Measurements from ENCODE around the gene SETD3. TPM values are rescaled to one million over a fixed set of nuclear protein-coding genes. Genes with fewer than 3 reads are reported as not detected.

The SETD3 gene
- total RNA-seq, 2 experiments from 2014 or later: 63.8 to 66.3 TPM

DNA sequence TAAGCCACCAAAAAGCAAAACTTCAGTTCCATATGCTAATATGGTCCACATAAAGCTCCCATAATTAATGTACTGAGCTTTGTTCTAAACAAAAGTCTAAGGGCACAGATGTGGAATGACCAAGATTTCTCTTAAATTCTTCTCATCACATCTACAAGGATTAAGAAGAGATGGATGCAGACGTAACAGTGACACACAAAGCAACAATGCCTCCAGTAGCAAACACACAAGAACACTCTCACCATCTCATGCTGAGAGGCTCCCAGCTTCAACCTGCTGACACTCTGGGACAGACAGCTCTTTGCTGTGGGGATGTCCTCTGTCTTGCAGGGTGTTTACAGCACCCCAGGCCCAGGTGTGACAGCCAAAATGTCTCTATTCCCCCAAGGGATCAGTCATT lies 48.2 kb downstream of the SETD3 start:
- Mint-ChIP-seq H3K36me3 (ENCODE audit: low read depth) (peaks cover 83% of the 10 kb centered on the region), H3K27me3 (no peaks in the 10 kb centered on the region), H3K9me3 (peaks cover 9% of the 10 kb centered on the region), H3K4me1 (peaks cover 43% of the 10 kb centered on the region), H3K27ac (no peak overlapping the region), H3K4me3 (no peak overlapping the region)
- no peak for DNase-seq
- ChIA-PET POLR2A (no interaction called here), CTCF (no interaction called here)

DNA sequence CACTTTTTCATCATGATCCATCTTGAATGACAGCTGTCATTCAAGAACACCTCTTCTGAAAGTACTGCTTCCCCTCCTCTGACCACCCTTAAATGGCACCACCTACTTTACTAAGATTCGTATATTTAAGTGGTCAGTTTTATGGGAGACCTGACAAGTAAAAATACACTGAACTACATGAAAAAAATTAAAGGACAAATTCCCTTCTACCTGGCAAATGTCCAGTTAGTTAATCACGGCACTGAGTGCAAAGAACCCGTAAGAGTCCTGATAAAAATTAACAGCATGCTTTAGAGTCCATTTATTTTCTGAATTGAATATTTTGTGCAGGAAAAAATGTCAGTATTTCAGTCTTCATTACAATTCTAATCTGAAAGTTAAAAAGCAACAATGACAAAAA lies 48.7 kb downstream of the SETD3 start:
- Mint-ChIP-seq H3K4me1 (peaks cover 38% of the 10 kb centered on the region), H3K36me3 (ENCODE audit: low read depth) (peaks cover 79% of the 10 kb centered on the region), H3K27ac (no peak overlapping the region), H3K27me3 (no peaks in the 10 kb centered on the region), H3K9me3 (peaks cover 9% of the 10 kb centered on the region), H3K4me3 (no peak overlapping the region)
- CTCF ChIA-PET: no interaction called here
- POLR2A ChIA-PET: no interaction called here
- no peak for DNase-seq

DNA sequence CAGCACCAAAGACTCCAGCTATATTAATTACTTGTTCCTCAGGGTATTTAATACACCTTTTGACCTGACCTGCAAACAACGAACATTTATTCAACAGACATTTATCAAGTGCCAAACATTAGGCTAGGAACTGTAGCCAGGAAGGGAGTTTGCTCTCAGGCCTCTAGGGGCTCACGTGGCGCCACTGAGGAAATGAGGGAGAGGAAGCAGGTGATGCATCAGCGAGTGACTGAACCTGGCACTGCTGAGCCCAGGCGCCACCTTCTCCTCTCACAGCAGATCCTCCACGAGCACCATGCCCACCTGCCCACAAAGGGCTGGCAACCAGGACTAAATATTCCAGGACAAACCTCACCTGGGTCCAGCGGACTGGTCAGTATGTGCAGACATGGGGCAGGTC lies 50.2 kb downstream of the SETD3 start:
- peak; percentile 54 for DNase-seq
- Mint-ChIP-seq H3K9me3 (peaks cover 9% of the 10 kb centered on the region), H3K27ac (no peak overlapping the region), H3K4me1 (peaks cover 24% of the 10 kb centered on the region), H3K36me3 (ENCODE audit: low read depth) (peaks cover 70% of the 10 kb centered on the region), H3K27me3 (no peaks in the 10 kb centered on the region), H3K4me3 (no peak overlapping the region)
- ChIA-PET POLR2A (no interaction called here), CTCF (interaction anchor here (0.8 to 0.9 kb wide), 2 partner anchors 14 to 15 kb away, joined by 3 read pairs; no protein-coding TSS in a partner anchor)

DNA sequence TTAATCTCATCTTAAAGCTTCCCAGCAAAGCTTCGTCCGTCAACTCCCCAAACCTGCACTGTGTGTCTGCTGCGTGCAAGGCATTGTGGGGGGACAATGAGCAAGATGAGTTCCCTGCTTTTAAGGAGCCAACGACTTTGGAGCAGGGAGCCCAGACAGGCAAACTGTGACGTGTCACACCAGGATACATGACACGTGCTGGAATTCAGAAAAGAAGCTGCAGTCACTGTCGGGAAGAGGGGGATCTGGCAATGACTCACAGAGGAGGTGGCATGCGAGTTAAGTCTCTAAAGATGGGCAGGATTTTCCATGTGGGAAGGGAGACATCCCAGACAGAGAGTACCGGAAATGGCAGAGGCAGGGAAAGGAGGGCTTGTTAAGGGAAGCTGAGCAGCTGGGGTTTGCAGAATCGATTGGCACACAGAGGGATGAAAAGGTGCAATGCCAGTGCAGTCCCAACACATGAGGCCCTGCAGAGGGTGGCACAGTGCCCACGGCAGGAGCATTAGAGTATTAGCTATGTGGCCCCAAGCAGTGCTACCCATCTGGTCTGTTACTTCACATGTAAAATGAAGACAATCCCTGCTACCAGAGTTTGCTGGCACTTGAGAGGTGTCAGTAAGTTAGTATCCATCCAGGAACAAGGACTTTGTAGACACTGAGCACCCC lies 52.9 kb downstream of the SETD3 start:
- Mint-ChIP-seq H3K4me3 (no peak overlapping the region), H3K27ac (no peak overlapping the region), H3K36me3 (ENCODE audit: low read depth) (peaks cover 61% of the 10 kb centered on the region), H3K27me3 (no peaks in the 10 kb centered on the region), H3K4me1 (peaks cover 16% of the 10 kb centered on the region), H3K9me3 (peaks cover 9% of the 10 kb centered on the region)
- POLR2A ChIA-PET: interaction anchor here (1.1 kb wide), 1 partner anchor 53 kb away, joined by 3 read pairs; the partner anchor contains the start of genes CCNK and SETD3
- DNase-seq: no peak
- CTCF ChIA-PET: interaction anchor here (0.6 to 1.9 kb wide), 3 partner anchors 8 to 816 kb away, joined by 4 to 6 read pairs (median 4); no protein-coding TSS in a partner anchor

DNA sequence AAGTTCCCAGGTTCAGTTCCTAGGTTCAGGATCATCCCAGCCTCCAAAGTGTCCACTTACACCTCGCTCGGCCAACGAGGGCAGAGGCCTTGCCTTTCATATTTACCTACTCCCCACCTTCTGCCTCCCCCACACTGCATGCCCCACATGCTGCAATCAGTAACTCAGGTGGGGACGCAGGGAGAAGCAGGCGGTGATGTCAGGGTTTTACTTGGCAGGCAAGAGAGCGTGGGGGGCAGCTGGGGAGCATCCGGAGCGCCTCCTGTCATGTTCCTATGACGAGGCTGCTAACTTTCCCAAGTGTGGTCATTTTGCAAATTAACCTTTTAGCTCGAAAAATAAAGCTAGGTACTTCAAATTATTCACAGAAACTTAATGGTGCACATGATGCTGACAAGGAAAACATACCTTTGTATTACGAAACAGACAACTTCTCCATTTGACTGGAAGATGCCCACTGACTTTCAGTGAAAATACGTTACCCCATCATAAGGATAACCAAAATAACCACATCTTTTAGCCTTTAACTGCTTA lies 53.8 kb downstream of the SETD3 start:
- ChIA-PET CTCF (interaction anchor here (1.0 to 1.9 kb wide), 3 partner anchors 9 to 11 kb away, joined by 3 to 6 read pairs (median 4); no protein-coding TSS in a partner anchor), POLR2A (no interaction called here)
- DNase-seq: no peak
- Mint-ChIP-seq H3K4me1 (peaks cover 16% of the 10 kb centered on the region), H3K27ac (no peak overlapping the region), H3K27me3 (no peaks in the 10 kb centered on the region), H3K36me3 (ENCODE audit: low read depth) (peaks cover 54% of the 10 kb centered on the region), H3K9me3 (peaks cover 9% of the 10 kb centered on the region), H3K4me3 (no peak overlapping the region)

DNA sequence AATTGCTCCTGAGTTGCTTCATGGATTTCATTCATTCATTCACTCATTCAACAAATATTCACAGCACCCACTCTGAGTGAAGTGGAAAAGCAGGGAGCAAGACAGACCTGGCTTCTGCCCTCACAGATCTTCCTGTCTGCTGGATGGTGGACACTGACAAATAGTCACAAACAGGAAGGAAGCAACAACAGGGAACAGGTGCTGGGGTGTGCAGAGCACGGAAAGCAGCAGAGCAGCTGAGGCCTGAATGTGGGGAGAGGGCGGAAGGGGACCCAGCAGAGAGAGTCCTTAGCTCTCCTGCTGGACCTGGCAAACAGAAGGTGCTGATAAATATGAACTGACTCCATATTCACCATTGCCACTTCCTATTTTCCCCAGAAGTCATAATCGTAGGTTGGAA lies 54.4 kb downstream of the SETD3 start:
- H3K9me3 Mint-ChIP-seq: peaks cover 9% of the 10 kb centered on the region
- DNase-seq: no peak
- H3K4me3 Mint-ChIP-seq: no peak overlapping the region
- H3K36me3 Mint-ChIP-seq (ENCODE audit: low read depth): peaks cover 50% of the 10 kb centered on the region
- H3K27me3 Mint-ChIP-seq: no peaks in the 10 kb centered on the region
- ChIA-PET POLR2A (no interaction called here), CTCF (interaction anchor here (1.0 to 1.3 kb wide), 2 partner anchors 10 to 33 kb away, joined by 3 to 7 read pairs; no protein-coding TSS in a partner anchor)
- no peak overlapping the region for H3K27ac Mint-ChIP-seq
- peaks cover 16% of the 10 kb centered on the region for H3K4me1 Mint-ChIP-seq

DNA sequence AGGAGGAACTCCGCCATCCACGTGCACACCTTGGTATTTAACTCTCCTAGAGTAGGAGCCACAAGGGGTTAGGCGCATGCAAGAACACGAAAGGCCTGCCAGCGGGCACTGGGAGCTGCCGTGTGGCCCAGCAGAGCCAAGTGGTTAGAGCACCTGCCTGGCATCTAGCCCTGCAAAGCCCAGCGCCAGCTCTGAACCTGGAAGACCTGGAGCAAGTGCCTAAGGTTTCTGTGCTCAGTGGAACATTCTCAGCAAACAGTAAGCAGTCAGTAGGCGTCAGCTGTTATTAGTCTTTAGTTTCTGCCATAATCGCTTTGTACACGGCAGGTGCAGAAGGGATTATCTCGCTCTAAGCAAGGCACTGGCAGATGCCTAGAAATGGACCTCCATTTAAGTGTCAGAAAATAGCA lies 55.4 kb downstream of the SETD3 start:
- H3K9me3 Mint-ChIP-seq: peaks cover 9% of the 10 kb centered on the region
- H3K4me1 Mint-ChIP-seq: peaks cover 8% of the 10 kb centered on the region
- H3K4me3 Mint-ChIP-seq: no peak overlapping the region
- no peak for DNase-seq
- CTCF ChIA-PET: interaction anchor here (1.3 to 1.8 kb wide), 2 partner anchors 10 to 32 kb away, joined by 4 to 7 read pairs; no protein-coding TSS in a partner anchor
- POLR2A ChIA-PET: no interaction called here
- peaks cover 40% of the 10 kb centered on the region for H3K36me3 Mint-ChIP-seq (ENCODE audit: low read depth)
- H3K27ac Mint-ChIP-seq: no peak overlapping the region
- no peaks in the 10 kb centered on the region for H3K27me3 Mint-ChIP-seq

DNA sequence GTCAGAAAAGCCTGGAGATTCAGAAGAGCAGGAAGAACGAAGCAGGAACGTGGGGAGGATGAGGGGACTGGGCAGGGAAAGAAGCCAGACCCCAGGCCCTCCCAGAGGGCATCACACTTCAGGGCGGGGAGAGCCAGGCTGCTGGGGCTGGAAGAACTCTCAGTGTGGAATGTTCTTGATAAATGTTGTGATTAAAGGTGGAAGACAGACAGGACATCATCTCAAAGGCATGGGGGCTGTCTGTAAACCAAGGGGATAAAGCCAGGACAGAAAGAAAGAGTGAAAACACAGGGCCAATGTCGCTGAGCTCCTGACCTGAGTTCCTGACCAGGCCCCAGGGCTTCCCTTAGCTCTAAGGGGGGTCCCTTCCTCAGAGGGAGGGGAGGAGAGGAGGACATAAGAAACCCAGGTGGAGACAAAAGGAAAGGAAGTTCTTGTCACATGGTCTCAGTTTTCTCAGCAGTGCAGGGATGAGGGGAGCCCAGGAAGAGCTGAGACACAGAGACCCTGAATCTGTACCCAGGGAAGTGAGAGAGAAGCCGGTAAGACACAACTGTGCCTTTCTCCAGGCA lies 56.3 kb downstream of the SETD3 start:
- Mint-ChIP-seq H3K27ac (no peak overlapping the region), H3K4me3 (no peak overlapping the region), H3K27me3 (no peaks in the 10 kb centered on the region), H3K36me3 (ENCODE audit: low read depth) (peaks cover 31% of the 10 kb centered on the region), H3K9me3 (peaks cover 8% of the 10 kb centered on the region), H3K4me1 (peaks cover 8% of the 10 kb centered on the region)
- POLR2A ChIA-PET: no interaction called here
- CTCF ChIA-PET: interaction anchor here (1.8 kb wide), 1 partner anchor 9 kb away, joined by 4 read pairs; no protein-coding TSS in a partner anchor
- no peak for DNase-seq

DNA sequence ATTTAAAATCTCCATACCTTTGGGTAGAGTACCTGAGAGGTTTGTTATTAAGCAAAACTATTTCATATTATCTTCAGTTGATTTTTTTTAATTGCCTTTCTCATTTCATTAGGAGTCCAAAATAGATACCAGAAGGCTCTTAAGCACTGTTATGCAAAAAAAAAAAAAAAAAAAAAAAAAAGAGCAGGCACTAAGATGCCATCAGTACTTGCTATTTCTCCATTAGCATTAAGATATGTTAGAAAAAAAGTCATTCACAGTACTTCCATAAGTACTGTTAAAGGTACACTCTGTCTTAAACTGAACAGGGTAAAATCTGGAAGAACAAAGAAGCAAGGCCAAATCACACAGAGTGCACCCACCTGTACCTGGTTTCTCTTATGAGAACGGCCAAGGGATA lies 57.2 kb downstream of the SETD3 start:
- peaks cover 21% of the 10 kb centered on the region for H3K36me3 Mint-ChIP-seq (ENCODE audit: low read depth)
- H3K9me3 Mint-ChIP-seq: peaks cover 1% of the 10 kb centered on the region
- no peak overlapping the region for H3K4me3 Mint-ChIP-seq
- ChIA-PET POLR2A (no interaction called here), CTCF (interaction anchor here (1.4 to 1.8 kb wide), 2 partner anchors 8 to 9 kb away, joined by 4 to 5 read pairs; no protein-coding TSS in a partner anchor)
- no peaks in the 10 kb centered on the region for H3K27me3 Mint-ChIP-seq
- DNase-seq: no peak
- H3K4me1 Mint-ChIP-seq: peaks cover 4% of the 10 kb centered on the region
- no peak overlapping the region for H3K27ac Mint-ChIP-seq

DNA sequence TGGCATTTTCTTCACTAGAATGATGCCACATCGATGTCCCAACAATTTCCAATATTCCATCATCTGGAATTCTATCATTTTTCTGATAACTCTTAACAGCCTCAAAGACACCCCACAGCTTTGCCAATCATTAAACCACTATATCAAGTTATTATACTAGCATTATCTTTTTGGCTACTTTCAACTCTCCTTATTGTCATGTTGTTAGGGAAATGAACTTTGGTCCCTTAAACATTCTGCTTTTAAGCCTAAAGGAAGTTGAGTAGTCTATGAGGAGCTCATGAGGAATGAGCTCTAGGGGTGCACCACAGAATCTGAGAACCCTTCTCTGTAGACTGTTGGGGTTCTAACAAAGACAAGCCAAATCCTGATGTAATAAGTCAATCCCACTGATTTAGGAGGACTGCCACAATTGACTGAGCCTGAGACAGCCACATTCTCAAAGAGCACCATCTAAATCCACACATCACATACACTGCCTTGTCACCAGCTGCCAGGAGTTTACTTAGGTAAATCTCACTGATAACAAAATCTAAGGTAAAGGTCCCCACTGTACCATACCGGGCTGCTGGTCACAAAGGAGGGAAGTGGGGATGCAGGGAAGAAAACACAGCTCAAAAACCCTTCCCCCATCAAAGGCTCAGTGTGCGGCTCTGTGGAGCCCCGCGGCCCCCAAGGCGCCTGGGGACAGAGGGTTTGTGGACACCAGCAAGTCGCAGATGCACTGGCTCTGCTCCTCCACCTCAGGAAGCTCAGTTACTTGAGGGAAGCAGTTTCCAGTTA lies 58.2 kb downstream of the SETD3 start:
- Mint-ChIP-seq H3K9me3 (no peaks in the 10 kb centered on the region), H3K36me3 (ENCODE audit: low read depth) (peaks cover 11% of the 10 kb centered on the region), H3K4me3 (no peak overlapping the region), H3K4me1 (peaks cover 5% of the 10 kb centered on the region), H3K27me3 (no peaks in the 10 kb centered on the region), H3K27ac (no peak overlapping the region)
- DNase-seq: no peak
- CTCF ChIA-PET: interaction anchor here (1.2 to 1.6 kb wide), 3 partner anchors 8 to 13 kb away, joined by 3 to 5 read pairs (median 3); no protein-coding TSS in a partner anchor
- POLR2A ChIA-PET: no interaction called here

DNA sequence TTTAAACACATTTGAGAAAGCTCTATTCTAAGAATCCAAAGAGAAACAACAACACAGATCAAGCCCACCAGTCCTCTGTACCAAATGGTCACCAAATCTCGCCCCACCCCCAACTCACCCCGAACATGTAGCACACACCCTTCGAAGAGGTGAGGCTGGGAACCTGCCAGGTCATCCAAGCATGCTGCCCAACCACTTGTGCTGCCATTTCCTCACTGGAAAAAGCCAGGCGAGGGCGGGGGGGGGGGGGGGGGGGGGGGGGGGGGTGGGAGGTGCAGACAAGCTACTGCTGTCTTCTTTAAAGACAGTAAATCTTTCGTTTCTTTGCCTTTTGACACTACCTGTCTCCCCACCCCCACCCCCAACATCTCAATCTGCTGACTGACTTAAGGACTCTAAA lies 59.9 kb downstream of the SETD3 start:
- Mint-ChIP-seq H3K4me1 (peaks cover 5% of the 10 kb centered on the region), H3K4me3 (no peak overlapping the region), H3K27ac (no peak overlapping the region), H3K36me3 (ENCODE audit: low read depth) (peaks cover 7% of the 10 kb centered on the region), H3K9me3 (no peaks in the 10 kb centered on the region), H3K27me3 (no peaks in the 10 kb centered on the region)
- ChIA-PET CTCF (interaction anchor here (6.7 kb wide), 1 partner anchor 101 kb away, joined by 54 read pairs; no protein-coding TSS in a partner anchor), POLR2A (no interaction called here)
- no peak for DNase-seq

DNA sequence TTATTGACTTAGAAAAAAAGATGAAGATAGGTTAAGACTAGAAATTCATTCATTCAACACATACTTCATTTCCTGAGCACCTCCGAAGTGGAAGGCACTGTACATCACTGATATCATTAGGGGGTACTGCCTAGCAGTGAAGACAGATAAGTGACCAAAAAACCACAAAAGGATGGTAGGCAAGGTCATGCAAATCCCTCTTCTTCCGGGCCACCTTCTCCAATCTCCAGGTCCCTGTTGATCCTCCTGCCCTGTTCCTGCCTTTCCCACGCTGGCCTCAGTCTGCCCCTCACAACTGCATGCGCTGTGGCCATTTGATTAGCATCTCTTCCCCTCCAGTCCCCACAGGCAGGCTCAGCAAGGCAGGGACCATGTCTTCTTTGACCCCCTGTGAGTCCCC lies 60.8 kb downstream of the SETD3 start:
- no peak for DNase-seq
- CTCF ChIA-PET: interaction anchor here (6.7 kb wide), 1 partner anchor 100 kb away, joined by 54 read pairs; no protein-coding TSS in a partner anchor
- Mint-ChIP-seq H3K27me3 (no peaks in the 10 kb centered on the region), H3K27ac (no peak overlapping the region), H3K36me3 (ENCODE audit: low read depth) (peaks cover 10% of the 10 kb centered on the region), H3K9me3 (no peaks in the 10 kb centered on the region), H3K4me3 (no peak overlapping the region), H3K4me1 (peaks cover 11% of the 10 kb centered on the region)
- POLR2A ChIA-PET: no interaction called here

DNA sequence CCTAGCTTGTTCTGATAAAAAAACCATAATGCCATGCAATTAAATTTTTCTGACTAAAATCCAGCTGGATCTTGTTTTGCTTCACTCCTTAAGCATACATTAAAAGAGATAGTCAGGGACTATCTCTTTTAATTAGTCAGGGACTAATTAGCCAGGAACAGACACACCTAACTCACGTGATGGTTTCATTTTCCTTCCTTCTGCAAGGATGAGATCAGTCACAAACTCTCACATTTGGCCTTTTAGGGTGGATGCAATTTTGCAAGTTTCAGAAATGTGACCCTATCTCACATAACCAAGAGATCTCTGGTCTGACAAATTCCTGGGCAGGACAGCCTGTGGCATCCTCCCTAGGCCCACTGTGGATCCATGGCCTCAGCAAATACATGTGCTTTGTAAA lies 62.4 kb downstream of the SETD3 start:
- Mint-ChIP-seq H3K36me3 (ENCODE audit: low read depth) (peaks cover 15% of the 10 kb centered on the region), H3K27ac (no peak overlapping the region), H3K4me1 (peaks cover 15% of the 10 kb centered on the region), H3K27me3 (no peaks in the 10 kb centered on the region), H3K9me3 (no peaks in the 10 kb centered on the region), H3K4me3 (no peak overlapping the region)
- CTCF ChIA-PET: interaction anchor here (1.2 to 8.0 kb wide), 4 partner anchors 23 to 98 kb away, joined by 3 to 94 read pairs (median 60); no protein-coding TSS in a partner anchor
- DNase-seq: no peak
- POLR2A ChIA-PET: no interaction called here
